NK-92 (cell line): Measurements from ENCODE around the gene PXK.

Experiments
- DNase-seq: peaks from one replicate; lab custom pipeline; 2025; ENCODE audit not compliant: unreplicated experiment; lab: John Stamatoyannopoulos, UW

PXK gene

GRCh38 chr3:58379351-58380073 is 46.8 kb downstream of the PXK start:
- no peak for DNase-seq

GRCh38 chr3:58383476-58383875 is 50.8 kb downstream of the PXK start:
- DNase-seq: no peak

DNA sequence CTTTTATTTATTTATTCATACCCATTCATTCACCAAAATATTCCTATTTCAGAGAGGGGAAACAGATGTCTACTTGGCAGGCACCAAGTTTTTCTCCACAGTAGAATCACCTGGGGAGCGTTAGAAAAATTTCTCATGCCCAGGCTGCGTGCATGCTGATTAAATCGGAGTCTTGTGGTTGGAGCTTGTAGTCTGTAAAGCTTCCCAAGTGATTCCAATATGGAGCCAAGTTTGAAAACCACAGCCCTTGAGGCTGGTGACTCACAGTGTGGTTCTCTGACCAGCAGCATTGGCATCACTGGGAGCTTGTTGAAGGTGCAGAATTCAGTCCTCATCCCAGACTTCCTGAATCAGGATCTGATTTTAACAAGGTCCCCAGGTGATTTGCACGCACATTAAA is 51.2 kb downstream of the PXK start:
- DNase-seq: no peak

DNA sequence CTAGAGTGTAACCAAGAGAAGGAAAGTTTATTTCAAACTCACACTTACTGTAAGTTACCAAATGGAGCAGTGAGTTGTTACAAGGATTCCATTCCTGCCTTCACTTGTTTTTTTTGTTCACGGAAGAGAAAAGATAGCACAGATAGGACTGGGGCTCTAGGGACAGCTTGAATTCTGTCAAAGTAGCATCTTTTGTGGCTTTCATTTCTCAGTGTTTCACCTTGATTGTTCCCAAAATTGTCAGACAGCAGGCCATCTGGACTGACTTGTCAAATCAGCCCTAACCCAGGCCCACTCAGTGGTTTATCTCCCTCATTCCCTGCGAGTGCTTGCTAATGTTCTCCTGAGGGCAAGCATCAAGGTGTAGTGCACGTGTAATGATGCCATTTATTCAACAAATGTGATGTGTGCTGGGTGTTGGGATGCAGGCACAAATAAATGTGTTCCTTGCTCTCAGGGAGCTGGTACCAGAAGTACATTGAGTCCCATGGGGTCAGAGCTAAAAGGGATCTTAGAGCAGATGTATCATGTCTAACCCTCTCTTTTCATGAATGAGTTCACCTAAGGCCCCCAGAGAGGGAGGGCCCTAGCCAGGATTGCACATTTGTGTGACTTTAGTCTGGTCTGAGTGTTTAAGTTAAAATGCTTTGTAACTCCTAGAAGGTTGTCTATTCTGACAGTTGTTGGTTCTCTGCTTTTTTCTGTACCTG is 51.8 kb downstream of the PXK start:
- no peak for DNase-seq

- no peak for DNase-seq
These were observed 54.1 kb downstream of the PXK start for GRCh38 chr3:58386626-58387365.

- DNase-seq: no peak
These were observed 55.2 kb downstream of the PXK start for GRCh38 chr3:58387650-58388546.

GRCh38 chr3:58388550-58389091 is 55.9 kb downstream of the PXK start:
- DNase-seq: no peak

DNA sequence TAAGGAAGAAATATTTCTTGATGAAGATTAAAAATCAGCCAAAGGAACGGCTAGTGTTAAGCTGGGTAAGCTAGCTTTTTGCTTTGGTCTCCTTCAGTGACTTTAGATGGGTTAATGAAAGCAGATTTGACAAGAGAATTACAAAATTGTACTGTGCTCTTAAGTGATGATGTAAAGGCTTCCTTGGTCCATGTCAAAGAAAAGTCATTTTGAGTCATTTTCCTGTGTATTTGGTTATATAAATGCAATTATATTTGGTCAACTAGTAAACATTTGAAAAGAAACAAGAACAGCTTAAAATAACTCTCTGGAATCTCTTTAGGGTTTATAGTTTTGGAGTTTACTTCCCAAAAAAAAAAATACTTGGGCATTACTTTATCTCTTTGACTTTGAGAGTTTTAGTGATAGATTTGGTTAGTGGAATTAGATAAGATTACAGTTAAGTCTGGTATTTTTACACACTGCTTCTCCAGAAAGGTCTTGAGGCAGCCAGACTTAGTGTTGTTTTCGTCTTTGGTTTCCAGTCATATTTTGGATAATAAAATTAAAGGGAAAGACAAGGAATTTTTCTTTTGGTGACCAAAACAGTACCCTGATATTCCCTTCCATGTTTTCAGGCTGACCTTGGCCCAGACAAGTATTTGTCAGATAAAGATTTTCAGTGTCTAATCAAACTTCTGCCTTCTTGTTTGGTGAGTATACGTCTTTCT is 58.6 kb downstream of the PXK start:
- DNase-seq: no peak

DNA sequence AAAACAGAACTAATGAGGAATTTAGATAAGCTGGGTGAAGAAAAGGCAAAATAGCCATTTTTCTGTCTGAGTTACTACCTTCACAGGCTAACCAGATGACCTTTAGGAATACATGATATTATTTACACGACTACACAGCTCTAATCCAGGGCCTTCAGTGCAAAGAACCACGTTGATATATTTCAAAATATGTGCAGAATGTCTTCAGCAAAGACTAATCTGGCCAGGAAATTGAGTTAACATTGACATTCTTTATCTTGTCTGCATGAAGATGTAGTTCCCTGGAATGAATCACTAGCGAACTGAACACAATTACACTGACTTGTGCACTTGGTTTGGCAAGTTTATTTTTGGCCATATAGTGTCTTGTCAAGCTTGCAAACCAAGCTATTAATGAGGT is 59.5 kb downstream of the PXK start:
- DNase-seq: no peak

DNA sequence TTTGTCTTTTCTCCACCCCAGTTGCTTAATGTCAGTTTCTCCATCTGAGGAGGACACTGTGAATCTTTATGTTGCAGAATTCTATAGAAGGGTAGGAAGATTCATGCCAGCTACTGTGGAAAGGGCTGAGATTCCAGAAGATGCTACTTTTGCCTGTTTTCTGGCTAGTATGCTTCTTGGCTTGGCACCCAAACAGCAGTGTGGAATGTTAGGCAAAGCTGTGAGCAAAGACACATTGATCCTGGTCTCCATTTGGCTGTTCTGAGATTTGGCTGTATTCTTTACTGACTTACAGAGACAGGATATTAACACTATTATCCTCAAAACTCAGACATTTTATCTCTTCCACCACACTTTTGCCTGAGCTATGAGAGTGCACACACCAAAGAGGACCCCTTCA is 61.6 kb downstream of the PXK start:
- DNase-seq: no peak

- DNase-seq: no peak
These were observed 66.1 kb downstream of the PXK start for GRCh38 chr3:58398669-58399333.

DNA sequence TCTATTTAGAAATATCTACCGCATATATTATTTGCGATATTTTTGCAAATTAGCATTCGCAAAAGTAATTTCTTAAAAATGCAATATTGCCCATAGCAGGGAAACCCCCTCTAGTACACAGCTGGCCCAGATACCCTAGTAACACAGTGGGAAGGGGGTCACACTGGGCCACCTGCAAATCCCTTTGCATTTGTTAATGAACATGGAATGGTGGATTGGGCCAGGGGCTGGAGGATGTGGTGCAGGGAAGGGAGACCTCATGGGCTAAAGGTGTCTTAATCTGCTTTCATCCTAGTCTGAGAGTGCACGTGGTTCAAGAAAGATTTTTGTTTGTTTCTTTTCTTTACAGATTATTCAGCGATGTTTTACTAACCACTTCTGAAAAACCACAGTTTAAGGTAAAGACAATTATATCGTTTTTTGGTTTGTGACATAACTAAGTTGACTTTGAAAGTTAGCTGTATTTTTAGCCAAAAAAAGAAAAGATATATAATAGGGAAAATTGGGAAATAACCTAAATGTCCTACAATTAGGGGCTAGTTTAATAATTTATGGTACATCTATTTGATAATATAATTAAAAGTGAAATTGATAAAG is 70.9 kb downstream of the PXK start:
- no peak for DNase-seq

GRCh38 chr3:58404396-58404795 is 71.7 kb downstream of the PXK start:
- DNase-seq: no peak

DNA sequence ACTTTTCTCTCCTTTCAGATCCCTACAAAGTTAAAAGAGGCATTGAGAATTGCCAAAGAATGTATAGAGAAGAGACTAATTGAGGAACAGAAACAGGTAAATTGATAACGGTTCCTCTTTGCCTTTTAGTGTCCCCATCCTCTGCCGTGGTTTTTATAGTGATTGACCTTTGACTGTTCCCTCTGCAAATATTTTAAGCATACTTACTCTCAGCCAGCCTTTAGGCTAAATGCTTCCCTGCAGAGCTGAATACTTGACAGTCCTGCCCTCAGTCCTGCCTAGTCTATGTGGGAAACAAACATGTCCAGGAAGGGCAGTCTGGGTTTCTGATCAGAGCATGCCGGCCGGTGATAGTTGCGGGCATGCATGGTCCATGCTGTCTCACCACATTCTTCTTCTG is 76.2 kb downstream of the PXK start:
- no peak for DNase-seq

GRCh38 chr3:58409663-58410062 is 77.0 kb downstream of the PXK start:
- no peak for DNase-seq

- DNase-seq: no peak
These were observed 78.3 kb downstream of the PXK start for GRCh38 chr3:58411036-58411435.

GRCh38 chr3:58411851-58412830 is 79.4 kb downstream of the PXK start:
- no peak for DNase-seq
